Esophagus muscularis mucosa (tissue), 4 donors: ENCODE results near the gene OAS3.
A peak's percentile ranks its signal among the peaks of the same experiment; 100 is the strongest.

Experiments
- CTCF ChIP-seq, 3 experiments: fragments of 200-600 bp in 2 of 3; fragments of 450-650 bp in 1 of 3; sonication (generic) in 2 of 3; IDR thresholded peaks; one replicate each; pipeline ENCODE4 v1.5.1; 2017 to 2019; ENCODE audit warnings: antibody characterized with exemption in 3 of 3, mild to moderate bottlenecking in 2 of 3, moderate library complexity in 1 of 3
- EP300 ChIP-seq: sonication (generic); formaldehyde crosslinking; IDR thresholded peaks from one replicate; pipeline ENCODE4 v1.6.1; 2017; ENCODE audit warnings: antibody characterized with exemption
- POLR2A ChIP-seq: fragments of 450-650 bp; IDR thresholded peaks from one replicate; pipeline ENCODE4 v1.6.1; 2017; ENCODE audit warnings: antibody characterized with exemption, moderate library complexity, mild to moderate bottlenecking, low read depth
- POLR2AphosphoS5 ChIP-seq, 2 donors: sonication (generic); formaldehyde crosslinking; IDR thresholded peaks; one replicate each; pipeline ENCODE4 v1.6.1; 2017; ENCODE audit warnings: antibody characterized with exemption in 2 of 2

- no peak for TF ChIP-seq POLR2AphosphoS5 (IDR thresholded peaks at IDR 0.05)
- peak; percentile 45 to 62 (median 55) for TF ChIP-seq CTCF (IDR thresholded peaks at IDR 0.05)
- no peak for TF ChIP-seq POLR2A
- no peak for TF ChIP-seq EP300
Measured at GRCh38 chr12:112900298-112901145, 37.8 kb upstream of the OAS3 start.
